Right lobe of liver (tissue), 4 donors: ENCODE data around the gene ABCC5.

Experiments
- CTCF ChIP-seq, 4 donors: fragments of 200-600 bp in 3 of 4; fragments of 450-650 bp in 1 of 4; IDR thresholded peaks; one replicate each; pipeline versions ENCODE4 v1.5.1 to v1.8.0; 2016 to 2022; ENCODE audit warnings: antibody characterized with exemption in 4 of 4, mild to moderate bottlenecking in 2 of 4
- POLR2A ChIP-seq: fragments of 450-650 bp; IDR thresholded peaks from one replicate; pipeline ENCODE4 v1.6.1; 2017; ENCODE audit warnings: antibody characterized with exemption, mild to moderate bottlenecking
- donor health status: DM: no; HTN: no; CAD: no.
- donor health status: DM: no; HTN: no; CAD: no.
- donor health status: DM: no; HTN: yes; CAD: no.

GRCh38 chr3:183924956-183925355 is 92.7 kb downstream of the ABCC5 start:
- TF ChIP-seq CTCF (IDR thresholded peaks at IDR 0.05): no peak
- no peak for TF ChIP-seq POLR2A
